K562 (cell line): ENCODE data around the gene THG1L. TPM values are rescaled to one million over a fixed set of nuclear protein-coding genes. Genes with fewer than 3 reads are reported as not detected.

ENCODE experiments used
- ARID1B ChIP-seq: fragments of 450-650 bp; IDR thresholded peaks from 2 replicates; pipeline ENCODE4 v1.6.1; 2016; ENCODE audit warnings: antibody characterized with exemption, mild to moderate bottlenecking, inconsistent platforms
- BMI1 ChIP-seq: fragments of 150-350 bp; IDR thresholded peaks from 2 replicates; pipeline ENCODE4 v1.6.1; 2014; ENCODE audit warnings: low read length
- CBFA2T3 ChIP-seq: fragments of 450-650 bp; IDR thresholded peaks from 2 replicates; pipeline ENCODE4 v1.6.1; 2017
- CGGBP1 ChIP-seq: fragments of 250-450 bp; sonication (Bioruptor Pico); IDR thresholded peaks from 2 replicates; pipeline ENCODE4 v1.9.0; 2021; ENCODE audit warnings: mild to moderate bottlenecking
- ELF4 ChIP-seq: fragments of 450-650 bp; formaldehyde crosslinking; IDR thresholded peaks from 2 replicates; pipeline ENCODE4 v1.4.0; 2022; ENCODE audit warnings: missing genetic modification characterization
- KDM1A ChIP-seq, 2 experiments: fragments of 450-650 bp; IDR thresholded peaks; 2 replicates each; pipeline ENCODE4 v1.6.1; 2016; ENCODE audit warnings: mild to moderate bottlenecking in 2 of 2
- MBD1 ChIP-seq: fragments of 250-450 bp; sonication (Bioruptor Pico); IDR thresholded peaks from 2 replicates; pipeline ENCODE4 v1.8.0; 2022; ENCODE audit warnings: inconsistent platforms
- MYNN ChIP-seq, 2 experiments: sonication (generic); formaldehyde crosslinking in 1 of 2; IDR thresholded peaks; 2 replicates each; pipeline versions ENCODE4 v1.5.0 to v1.6.1; 2016 to 2020; ENCODE audit warnings: antibody characterized with exemption in 1 of 2, missing genetic modification reagents in 1 of 2
- PKNOX1 ChIP-seq: fragments of 450-650 bp; IDR thresholded peaks from 2 replicates; pipeline ENCODE4 v1.6.1; 2016
- SOX6 ChIP-seq: fragments of 450-650 bp; IDR thresholded peaks from 2 replicates; pipeline ENCODE4 v1.6.1; 2014; ENCODE audit warnings: mild to moderate bottlenecking
- TAF1 ChIP-seq: IDR thresholded peaks from 2 replicates; pipeline ENCODE4 v1.6.1; 2011; ENCODE audit warnings: mild to moderate bottlenecking, low read length, moderate library complexity; ENCODE audit not compliant: insufficient read depth, control insufficient read depth, severe bottlenecking; ENCODE audit errors: extremely low read depth
- THRB ChIP-seq: fragments of 450-650 bp; formaldehyde crosslinking; conservative IDR thresholded peaks from 2 replicates; pipeline ENCODE4 v1.4.0; 2022; ENCODE audit warnings: mild to moderate bottlenecking, missing genetic modification characterization
- ZBTB11 ChIP-seq, 3 experiments: fragments of 200-800 bp in 1 of 3; fragments of 250-450 bp in 1 of 3; fragments of 450-650 bp in 1 of 3; sonication (Bioruptor Pico) in 1 of 3; sonication (Bioruptor generic) in 1 of 3; formaldehyde crosslinking in 1 of 3; IDR thresholded peaks; 2 replicates each; pipeline versions ENCODE4 v1.6.1 to v1.8.0; 2016 to 2022; ENCODE audit warnings: mild to moderate bottlenecking in 2 of 3, missing genetic modification characterization in 2 of 3, missing compliant biosample characterization in 1 of 3, moderate library complexity in 1 of 3
- polyA plus RNA-seq, 8 experiments: library from polyadenylated mRNA; depleted of rRNA in 4 of 8; stranded (reverse) in 5 of 8; unstranded in 3 of 8; fragments of >200 nt; fragmentation: Nextera tagmentation in 2 of 8; fragmentation: Illumina TruSeq in 1 of 8; extraction: Ambion mirVana in 2 of 8; extraction: Trizol in 1 of 8; gene quantifications; 2 replicates each; pipeline versions ENCODE4 v1.2.1 to v1.2.3, GENCODE V29; 2011 to 2014; ENCODE audit warnings: inconsistent platforms in 1 of 8, missing spikeins in 1 of 8
- total RNA-seq, 7 experiments: library from RNA; depleted of rRNA in 6 of 7; stranded (reverse); fragments of >200 nt in 6 of 7; fragmentation: Illumina TruSeq in 2 of 7; extraction: Trizol in 2 of 7; gene quantifications; 2 replicates each; pipeline versions ENCODE4 v1.2.1 to v1.2.3, GENCODE V29; 2011 to 2021; ENCODE audit warnings: low replicate concordance in 1 of 7

THG1L gene
- total and polyA plus RNA-seq, 9 of the 15 experiments (the other 6 are each of a cell fraction or from before 2014, with no cell fraction given), result 21.8 to 40.7 (median 28.0) TPM

- TF ChIP-seq MYNN (IDR thresholded peaks at IDR 0.05) (peak; percentile 39; the same call in 1 of the 2 replicates), MYNN (CRISPR knock-in tag; IDR thresholded peaks at IDR 0.05) (no peak), BMI1 (no peak), CGGBP1 (no peak), CBFA2T3 (peak; percentile 92), MBD1 (CRISPR knock-in tag) (no peak), TAF1 (no peak), ELF4 (CRISPR knock-in tag) (0 out of 2 replicates have a peak, but pooled peaks have one; percentile 37), ARID1B (peak; percentile 90), THRB (0 out of 2 replicates have a peak, but pooled peaks have one; percentile 57), SOX6 (peak; percentile 51; the same call in 1 of the 2 replicates), ZBTB11 (CRISPR knock-in tag; IDR thresholded peaks at IDR 0.05) (0 out of 6 replicates have a peak, but pooled peaks of 1 of the 3 experiments have one; percentile 9), PKNOX1 (peak; percentile 26; the same call in 1 of the 2 replicates), KDM1A (IDR thresholded peaks at IDR 0.05) (peak in 1 of 2 experiments; percentile 43; a peak in 1 of 4 replicates)
These were observed 13.1 kb downstream of the THG1L start (continued) for GRCh38 chr5:157744051-157745011.
